Panc1 (cell line): Measurements from ENCODE around the gene MORC3.

Source experiments
- CTCF ChIP-seq: fragments of 450-650 bp; IDR thresholded peaks from 2 replicates; pipeline ENCODE4 v1.5.1; 2017; ENCODE audit warnings: mild to moderate bottlenecking
- POLR2AphosphoS5 ChIP-seq: IDR thresholded peaks from 2 replicates; pipeline ENCODE4 v1.6.1; 2012; ENCODE audit warnings: mild to moderate bottlenecking, low read depth, low read length, moderate library complexity
- REST ChIP-seq, 2 experiments: IDR thresholded peaks; 2 replicates each; pipeline ENCODE4 v1.6.1; 2011 to 2012; ENCODE audit warnings: low read depth in 2 of 2, control low read depth in 1 of 2, low read length in 1 of 2, mild to moderate bottlenecking in 1 of 2, moderate library complexity in 1 of 2; ENCODE audit not compliant: insufficient read depth in 1 of 2
- SIN3A ChIP-seq: IDR thresholded peaks from 2 replicates; pipeline ENCODE4 v1.6.1; 2012; ENCODE audit warnings: low read depth, mild to moderate bottlenecking, low read length, moderate library complexity, borderline replicate concordance; ENCODE audit not compliant: insufficient read depth
- TCF7L2 ChIP-seq: IDR thresholded peaks from 2 replicates; pipeline ENCODE4 v1.6.1; 2011; ENCODE audit warnings: mild to moderate bottlenecking, low read depth, low read length, inconsistent platforms

GRCh38 chr21:36349315-36349714 is 29.3 kb downstream of the MORC3 start:
- TF ChIP-seq CTCF (no peak), POLR2AphosphoS5 (no peak), TCF7L2 (no peak), REST (IDR thresholded peaks at IDR 0.05; ENCODE audit: insufficient read depth in 1 of 2, low read depth in 2 of 2, low read length in 1 of 2) (no peak), SIN3A (no peak)
